H1 (cell line): ENCODE data around the gene ACTN3. TPM values are rescaled to one million over a fixed set of nuclear protein-coding genes. Genes with fewer than 3 reads are reported as not detected.

Experiments used
- POLR2A ChIP-seq, 2 experiments: IDR thresholded peaks; 1 replicate in 1 of 2; 2 replicates in 1 of 2; pipeline ENCODE4 v1.6.1; 2011; ENCODE audit warnings: low read depth in 2 of 2, low read length in 2 of 2, mild to moderate bottlenecking in 2 of 2; ENCODE audit errors: control extremely low read depth in 1 of 2
- SUZ12 ChIP-seq: fragments of 200-600 bp; sonication (generic); IDR thresholded peaks from 2 replicates; pipeline ENCODE4 v1.6.1; 2012; ENCODE audit warnings: mild to moderate bottlenecking, inconsistent platforms, low read length, moderate library complexity, mixed read lengths
- polyA plus RNA-seq, 7 experiments: library from polyadenylated mRNA; depleted of rRNA in 3 of 7; stranded (reverse) in 5 of 7; unstranded in 2 of 7; fragments of >200 nt in 5 of 7; fragments of 200-250 nt in 2 of 7; gene quantifications; 1 replicate in 5 of 7; 2 replicates in 1 of 7; 4 replicates in 1 of 7; pipeline versions ENCODE4 v1.2.1 to v1.2.3, GENCODE V29; 2011 to 2013; ENCODE audit warnings: missing spikeins in 2 of 7, mixed read lengths in 2 of 7
- total RNA-seq: library from RNA; stranded (reverse); fragmentation: NEBNext Ultra II Directional; extraction: Animal tissue kit (Norgen Biotek cat#: 25700); gene quantifications from 2 replicates; pipeline ENCODE4 v1.2.1, GENCODE V29; 2021

ACTN3 gene
- total and polyA plus RNA-seq, 2 of the 8 experiments (the other 6 are each of a cell fraction or from before 2014, with no cell fraction given), result 30.8 to 36.7 TPM

DNA sequence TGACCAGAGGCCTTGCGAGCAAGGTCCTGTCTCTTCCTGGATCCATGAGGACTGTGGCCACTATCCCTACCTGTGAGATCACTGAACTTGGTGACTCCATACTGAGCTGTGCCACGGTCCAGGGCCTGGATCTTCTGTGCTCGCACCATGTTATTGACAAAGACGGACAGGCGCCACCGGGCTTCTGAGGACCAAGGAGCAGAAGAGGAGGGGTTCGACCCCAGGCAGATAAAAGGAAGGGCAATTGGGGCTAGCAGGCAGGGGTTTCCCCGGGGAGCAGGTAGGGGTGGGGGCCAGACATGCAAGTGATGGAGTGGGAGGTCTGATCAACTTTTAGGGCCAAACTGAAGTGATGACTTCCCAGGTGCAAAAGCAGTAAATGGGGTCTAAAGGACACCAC lies 19.5 kb downstream of the ACTN3 start (continued):
- TF ChIP-seq POLR2A (IDR thresholded peaks at IDR 0.05; ENCODE audit: control extremely low read depth in 1 of 2, low read depth in 2 of 2, low read length in 2 of 2), result no peak
- TF ChIP-seq SUZ12, result no peak
